B cell (primary cell): Measurements from ENCODE around the gene AHNAK. TPM values are rescaled to one million over a fixed set of nuclear protein-coding genes. Genes with fewer than 3 reads are reported as not detected.

Experiments
- ATAC-seq: fragments of 200-7000 bp; cut with Tn5 transposase; one replicate; pipeline ENCODE4 v1.10.0; 2021; ENCODE audit warnings: low read depth, mild to moderate bottlenecking, moderate number of reproducible peaks, moderate library complexity
- CTCF ChIA-PET: fragments of 350-600 bp; sonication (Branson Sonifier 250); formaldehyde crosslinking; loops from one replicate; lab custom pipeline; 2021; ENCODE audit warnings: antibody characterized with exemption, inconsistent platforms; lab: Charles Lee
- POLR2A ChIA-PET: fragments of 350-600 bp; sonication (Branson Sonifier 250); formaldehyde crosslinking; loops from one replicate; lab custom pipeline; 2021; ENCODE audit warnings: antibody characterized with exemption; lab: Charles Lee
- DNase-seq: peaks from one replicate; pipeline ENCODE4 v3.0.0; 2013
- H2AFZ ChIP-seq: 2 replicates; pipeline ENCODE4 v1.6.1; 2012; ENCODE audit warnings: mild to moderate bottlenecking, low read depth, low read length; ENCODE audit not compliant: insufficient read depth, poor library complexity, severe bottlenecking
- H3K27ac ChIP-seq, 2 donors: 1 replicate in 1 of 2; 2 replicates in 1 of 2; pipeline ENCODE4 v1.5.1; 2012 to 2013; ENCODE audit warnings: low read length in 2 of 2, mild to moderate bottlenecking in 2 of 2, moderate library complexity in 1 of 2
- H3K27me3 ChIP-seq, 4 experiments: fragments of 200-600 bp in 1 of 4; sonication (generic) in 1 of 4; replicated peaks in 1 of 4; 1 replicate in 2 of 4; 2 replicates in 2 of 4; pipeline versions ENCODE4 v1.6.1 to v1.7.0; 2013 to 2016; ENCODE audit warnings: low read length in 3 of 4, mild to moderate bottlenecking in 2 of 4, mixed read lengths in 1 of 4, moderate library complexity in 1 of 4; ENCODE audit not compliant: insufficient read depth in 4 of 4, control insufficient read depth in 3 of 4; ENCODE audit errors: control extremely low read depth in 1 of 4
- H3K36me3 ChIP-seq, 2 experiments: replicated peaks in 1 of 2; 1 replicate in 1 of 2; 2 replicates in 1 of 2; pipeline versions ENCODE4 v1.6.1 to v1.7.1; 2013; ENCODE audit warnings: low read length in 1 of 2; ENCODE audit not compliant: insufficient read depth in 2 of 2, control insufficient read depth in 1 of 2; ENCODE audit errors: control extremely low read depth in 1 of 2, extremely low read depth in 1 of 2
- H3K4me1 ChIP-seq, 2 donors: fragments of 200-600 bp in 1 of 2; sonication (generic) in 1 of 2; 1 replicate in 1 of 2; 2 replicates in 1 of 2; pipeline versions ENCODE4 v1.5.1 to v1.6.1; 2013 to 2017; ENCODE audit warnings: low read length in 2 of 2; ENCODE audit not compliant: control insufficient read depth in 2 of 2, insufficient read depth in 2 of 2
- H3K4me2 ChIP-seq: replicated peaks from 2 replicates; pipeline ENCODE3; 2012; ENCODE audit warnings: mild to moderate bottlenecking, low read depth, low read length; ENCODE audit not compliant: poor library complexity, severe bottlenecking
- H3K4me3 ChIP-seq, 5 experiments: fragments of 200-600 bp in 1 of 5; sonication (generic) in 1 of 5; 1 replicate in 3 of 5; 2 replicates in 2 of 5; pipeline versions ENCODE4 v1.5.1 to v1.7.0; 2011 to 2016; ENCODE audit warnings: low read length in 4 of 5, mild to moderate bottlenecking in 4 of 5, low read depth in 2 of 5, control low read depth in 1 of 5, moderate library complexity in 1 of 5; ENCODE audit not compliant: insufficient read depth in 1 of 5; ENCODE audit errors: control extremely low read depth in 1 of 5, extremely low read depth in 1 of 5
- H3K79me2 ChIP-seq: fragments of 200-600 bp; sonication (generic); one replicate; pipeline ENCODE4 v1.6.0; 2016; ENCODE audit warnings: low read length; ENCODE audit not compliant: control insufficient read depth, insufficient read depth
- H3K9ac ChIP-seq: fragments of 200-600 bp; sonication (generic); 2 replicates; pipeline ENCODE4 v1.6.1; 2017; ENCODE audit warnings: mild to moderate bottlenecking, low read length, moderate library complexity
- H3K9me3 ChIP-seq, 3 donors: one replicate each; pipeline versions ENCODE4 v1.6.1 to v1.7.1; 2013; ENCODE audit warnings: low read length in 2 of 3; ENCODE audit not compliant: control insufficient read depth in 2 of 3, insufficient read depth in 1 of 3; ENCODE audit errors: control extremely low read depth in 1 of 3
- H4K20me1 ChIP-seq: 2 replicates; pipeline ENCODE4 v1.6.0; 2012; ENCODE audit warnings: mild to moderate bottlenecking, low read length; ENCODE audit not compliant: insufficient read depth, control insufficient read depth, poor library complexity, severe bottlenecking
- H3K27ac Mint-ChIP-seq: one replicate; pipeline ENCODE4 v1.8.0; 2021; ENCODE audit warnings: mixed read lengths
- H3K27me3 Mint-ChIP-seq: one replicate; pipeline ENCODE4 v1.8.0; 2021; ENCODE audit warnings: mixed read lengths
- H3K4me1 Mint-ChIP-seq: one replicate; pipeline ENCODE4 v1.8.0; 2021; ENCODE audit warnings: mixed read lengths
- H3K4me3 Mint-ChIP-seq: one replicate; pipeline ENCODE4 v1.8.0; 2021; ENCODE audit warnings: mixed read lengths
- H3K9me3 Mint-ChIP-seq: one replicate; pipeline ENCODE4 v1.8.0; 2022; ENCODE audit warnings: mixed read lengths; ENCODE audit not compliant: insufficient read depth
- CTCF ChIP-seq: fragments of 200-600 bp; IDR thresholded peaks from one replicate; pipeline ENCODE4 v1.8.0; 2022; ENCODE audit warnings: antibody characterized with exemption, mild to moderate bottlenecking
- EZH2 ChIP-seq: IDR thresholded peaks from 2 replicates; pipeline ENCODE4 v1.6.1; 2012; ENCODE audit warnings: borderline replicate concordance, low read depth, mild to moderate bottlenecking, moderate library complexity, low read length; ENCODE audit not compliant: insufficient read depth, poor library complexity, severe bottlenecking
- WGBS: methylation state at CpG from one replicate; pipeline ENCODE4 v1.1.5; 2013; ENCODE audit warnings: missing lambda C conversion rate; ENCODE audit not compliant: insufficient coverage; 5-methylcytosine and 5-hydroxymethylcytosine counted together
- intact Hi-C: fragments of 100-400 bp; cut with micrococcal nuclease; formaldehyde crosslinking; loops from one replicate; pipeline ENCODE4 v1.10.0; 2022
- polyA plus RNA-seq: library from polyadenylated mRNA; depleted of rRNA; stranded (reverse); fragments of >200 nt; gene quantifications from 2 replicates; pipeline ENCODE4 v1.2.3, GENCODE V29; 2012
- total RNA-seq, 2 donors: library from RNA; stranded (reverse); fragments of 120-200 nt in 1 of 2; gene quantifications; 1 replicate in 1 of 2; 2 replicates in 1 of 2; pipeline versions ENCODE4 v1.2.3 to v1.2.4, GENCODE V29; 2013 to 2022

AHNAK gene
- total and polyA plus RNA-seq, 2 donors (not counting 1 experiment from before 2014, with no cell fraction given) = 63.7 to 229 TPM

GRCh38 chr11:62491571-62492329 is 54.9 kb downstream of the AHNAK start:
- 100% methylated on average over 1 of the region's 9 CpGs for WGBS
- CTCF ChIA-PET = interaction anchor here (1.4 kb wide), 1 partner anchor 69 kb away, joined by 3 read pairs; no protein-coding TSS in a partner anchor
- H4K20me1 ChIP-seq = no peaks in the 10 kb centered on the region
- no peak for DNase-seq
- H3K9ac ChIP-seq = no peak overlapping the region
- H3K4me1 Mint-ChIP-seq = no peaks in the 10 kb centered on the region
- H3K27ac Mint-ChIP-seq = no peak overlapping the region
- TF ChIP-seq EZH2 (no peak), CTCF (no peak)
- no peaks in the 10 kb centered on the region for H3K9me3 ChIP-seq
- ATAC-seq = no peak
- H3K4me3 Mint-ChIP-seq = no peak overlapping the region
- H3K36me3 ChIP-seq = no peaks in the 10 kb centered on the region
- POLR2A ChIA-PET = no interaction called here
- no peaks in the 10 kb centered on the region for H3K9me3 Mint-ChIP-seq
- no peak overlapping the region for H3K4me2 ChIP-seq
- no peak overlapping the region for H3K27ac ChIP-seq
- peaks cover 0 to 12% (median 0%) of the 10 kb centered on the region in 4 experiments for H3K27me3 ChIP-seq
- no peak overlapping the region for H3K4me3 ChIP-seq
- no peak overlapping the region for H2AFZ ChIP-seq
- intact Hi-C loops = no loop called here
- no peaks in the 10 kb centered on the region for H3K4me1 ChIP-seq
- peaks cover 12% of the 10 kb centered on the region for H3K27me3 Mint-ChIP-seq
- H3K79me2 ChIP-seq = no peaks in the 10 kb centered on the region

GRCh38 chr11:62489204-62489603 is 57.4 kb downstream of the AHNAK start:
- no peaks in the 10 kb centered on the region for H3K36me3 ChIP-seq
- TF ChIP-seq CTCF (no peak), EZH2 (no peak)
- ChIA-PET CTCF (interaction anchor here (0.7 kb wide), 1 partner anchor 51 kb away, joined by 5 read pairs; no protein-coding TSS in a partner anchor), POLR2A (interaction anchor here (0.7 kb wide), 1 partner anchor 14 kb away, joined by 4 read pairs; no protein-coding TSS in a partner anchor)
- no peaks in the 10 kb centered on the region for H3K9me3 ChIP-seq
- H3K79me2 ChIP-seq = no peaks in the 10 kb centered on the region
- H3K4me1 ChIP-seq = no peaks in the 10 kb centered on the region
- Mint-ChIP-seq H3K4me1 (no peaks in the 10 kb centered on the region), H3K9me3 (no peaks in the 10 kb centered on the region), H3K27me3 (peaks cover 15% of the 10 kb centered on the region), H3K27ac (no peak overlapping the region), H3K4me3 (no peak overlapping the region)
- no peak overlapping the region for H2AFZ ChIP-seq
- H4K20me1 ChIP-seq = no peaks in the 10 kb centered on the region
- ATAC-seq = no peak
- intact Hi-C loops = no loop called here
- WGBS = 100% methylated on average over 2 of the region's 4 CpGs
- H3K4me2 ChIP-seq = no peak overlapping the region
- H3K9ac ChIP-seq = no peak overlapping the region
- H3K4me3 ChIP-seq = no peak overlapping the region
- H3K27me3 ChIP-seq = peaks cover 0 to 13% (median 0%) of the 10 kb centered on the region in 4 experiments
- no peak overlapping the region for H3K27ac ChIP-seq
- DNase-seq = no peak
